ENCODE data around the gene PTGES2.

Gene PTGES2

GRCh38 chr9:128162215-128163026, 34.9 kb upstream of the PTGES2 start:
- Histone ChIP-seq H2AFZ (ENCODE audit: low read depth, low read length) (no peak overlapping the region), H3K27ac (ENCODE audit: low read length) (no peak overlapping the region), H3K27me3 (ENCODE audit: low read depth, low read length) (no peaks in the 10 kb centered on the region), H4K20me1 (ENCODE audit: insufficient read depth, low read length) (no peaks in the 10 kb centered on the region), H3K4me2 (ENCODE audit: low read length) (no peak overlapping the region), H3K9me3 (ENCODE audit: insufficient read depth, low read length) (no peaks in the 10 kb centered on the region), H3K36me3 (replicated peaks; ENCODE audit: low read depth, low read length) (peaks cover 31% of the 10 kb centered on the region), H3K4me3 (ENCODE audit: low read length) (no peak overlapping the region), H3K9ac (ENCODE audit: low read length) (no peak overlapping the region), H3K79me2 (ENCODE audit: low read length) (peaks cover 8% of the 10 kb centered on the region), H3K4me1 (ENCODE audit: low read length) (peaks cover 12% of the 10 kb centered on the region)
- no peak for TF ChIP-seq EZH2phosphoT487 (IDR thresholded peaks at IDR 0.05; ENCODE audit: low read depth)
- TF ChIP-seq, protein P1, sequence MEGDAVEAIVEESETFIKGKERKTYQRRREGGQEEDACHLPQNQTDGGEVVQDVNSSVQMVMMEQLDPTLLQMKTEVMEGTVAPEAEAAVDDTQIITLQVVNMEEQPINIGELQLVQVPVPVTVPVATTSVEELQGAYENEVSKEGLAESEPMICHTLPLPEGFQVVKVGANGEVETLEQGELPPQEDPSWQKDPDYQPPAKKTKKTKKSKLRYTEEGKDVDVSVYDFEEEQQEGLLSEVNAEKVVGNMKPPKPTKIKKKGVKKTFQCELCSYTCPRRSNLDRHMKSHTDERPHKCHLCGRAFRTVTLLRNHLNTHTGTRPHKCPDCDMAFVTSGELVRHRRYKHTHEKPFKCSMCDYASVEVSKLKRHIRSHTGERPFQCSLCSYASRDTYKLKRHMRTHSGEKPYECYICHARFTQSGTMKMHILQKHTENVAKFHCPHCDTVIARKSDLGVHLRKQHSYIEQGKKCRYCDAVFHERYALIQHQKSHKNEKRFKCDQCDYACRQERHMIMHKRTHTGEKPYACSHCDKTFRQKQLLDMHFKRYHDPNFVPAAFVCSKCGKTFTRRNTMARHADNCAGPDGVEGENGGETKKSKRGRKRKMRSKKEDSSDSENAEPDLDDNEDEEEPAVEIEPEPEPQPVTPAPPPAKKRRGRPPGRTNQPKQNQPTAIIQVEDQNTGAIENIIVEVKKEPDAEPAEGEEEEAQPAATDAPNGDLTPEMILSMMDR (IDR thresholded peaks at IDR 0.05; ENCODE audit: low read depth, low read length): no peak

DNA sequence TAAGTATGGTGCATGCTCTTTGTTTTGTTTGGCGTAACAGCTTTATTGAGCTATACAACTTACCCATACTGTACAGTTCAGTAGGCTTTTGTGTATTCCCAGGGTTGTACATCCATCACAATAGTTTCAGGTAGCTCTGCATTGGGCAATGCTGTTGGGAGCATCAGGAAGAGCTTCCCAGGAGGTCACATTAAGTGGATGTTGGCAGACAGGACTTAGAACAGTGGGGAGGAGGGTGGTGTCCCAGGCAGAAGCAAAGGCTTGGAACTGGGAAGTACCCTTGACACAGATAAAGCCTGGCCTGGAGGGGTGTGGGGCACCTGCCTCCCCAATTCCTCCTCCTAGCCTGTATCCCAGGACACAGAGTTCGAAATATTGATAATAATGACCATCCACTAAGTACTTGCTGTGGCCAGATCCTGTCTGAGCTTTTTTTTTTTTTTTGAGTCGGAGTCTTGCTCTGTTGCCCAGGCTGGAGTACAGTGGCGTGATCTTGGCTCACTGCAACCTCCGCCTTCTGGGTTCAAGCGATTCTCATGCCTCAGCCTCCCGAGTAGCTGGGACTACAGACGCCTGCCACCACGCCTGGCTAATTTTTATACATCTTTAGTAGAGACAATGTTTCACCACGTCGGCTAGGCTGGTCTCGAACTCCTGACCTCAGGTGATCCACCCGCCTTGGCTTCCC, 33.8 kb upstream of the PTGES2 start:
- Histone ChIP-seq H3K9ac (ENCODE audit: low read length) (peak overlapping the region; percentile 85; the same call in 1 of the 2 replicates), H3K79me2 (ENCODE audit: low read length) (peaks cover 8% of the 10 kb centered on the region), H3K36me3 (replicated peaks; ENCODE audit: low read depth, low read length) (peaks cover 21% of the 10 kb centered on the region), H2AFZ (ENCODE audit: low read depth, low read length) (no peak overlapping the region), H3K27me3 (ENCODE audit: low read depth, low read length) (no peaks in the 10 kb centered on the region), H3K4me3 (ENCODE audit: low read length) (peak overlapping the region; percentile 89), H3K4me2 (ENCODE audit: low read length) (peak overlapping the region; percentile 79), H3K27ac (ENCODE audit: low read length) (no peak overlapping the region), H3K4me1 (ENCODE audit: low read length) (peaks cover 12% of the 10 kb centered on the region), H3K9me3 (ENCODE audit: insufficient read depth, low read length) (no peaks in the 10 kb centered on the region), H4K20me1 (ENCODE audit: insufficient read depth, low read length) (no peaks in the 10 kb centered on the region)
- no peak for TF ChIP-seq EZH2phosphoT487 (IDR thresholded peaks at IDR 0.05; ENCODE audit: low read depth)
- TF ChIP-seq, protein P1 (IDR thresholded peaks at IDR 0.05; ENCODE audit: low read depth, low read length): no peak

DNA sequence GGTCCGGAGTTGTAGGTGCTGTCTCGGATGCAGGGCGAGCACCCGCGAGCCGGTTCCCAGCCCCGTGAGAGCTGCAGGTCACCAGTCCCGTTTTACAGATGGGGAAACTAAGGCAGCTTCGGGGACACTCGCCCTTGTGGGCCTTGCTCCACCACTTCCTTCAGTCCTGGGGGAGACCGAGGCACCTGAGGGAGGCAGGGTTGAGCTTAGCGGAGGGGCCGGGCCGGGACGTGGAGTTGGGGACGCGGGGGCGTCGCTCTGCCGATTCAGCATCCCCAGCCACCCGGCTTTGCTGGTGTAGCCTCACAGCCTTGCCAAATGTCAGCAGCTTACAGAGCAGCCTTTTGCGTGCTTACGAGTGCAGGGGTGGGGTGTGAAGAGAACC, 33.1 kb upstream of the PTGES2 start:
- Histone ChIP-seq H3K4me1 (ENCODE audit: low read length) (peaks cover 12% of the 10 kb centered on the region), H3K9me3 (ENCODE audit: insufficient read depth, low read length) (no peaks in the 10 kb centered on the region), H3K4me2 (ENCODE audit: low read length) (peak overlapping the region; percentile 79), H3K36me3 (replicated peaks; ENCODE audit: low read depth, low read length) (peaks cover 16% of the 10 kb centered on the region), H3K79me2 (ENCODE audit: low read length) (peaks cover 8% of the 10 kb centered on the region), H4K20me1 (ENCODE audit: insufficient read depth, low read length) (no peaks in the 10 kb centered on the region), H3K27ac (ENCODE audit: low read length) (0 out of 2 replicates have a peak overlapping the region, but pooled peaks have one; percentile 7), H2AFZ (ENCODE audit: low read depth, low read length) (peak overlapping the region; percentile 83), H3K27me3 (ENCODE audit: low read depth, low read length) (no peaks in the 10 kb centered on the region), H3K9ac (ENCODE audit: low read length) (peak overlapping the region; percentile 85), H3K4me3 (ENCODE audit: low read length) (peak overlapping the region; percentile 89)
- no peak for TF ChIP-seq EZH2phosphoT487 (IDR thresholded peaks at IDR 0.05; ENCODE audit: low read depth)
- TF ChIP-seq, protein P1 (IDR thresholded peaks at IDR 0.05; ENCODE audit: low read depth, low read length): no peak

Data from OCI-LY3 (cell line).